ENCODE measurements around the gene ZSWIM4.
A peak's percentile ranks its signal among the peaks of the same experiment; 100 is the strongest.

DNA sequence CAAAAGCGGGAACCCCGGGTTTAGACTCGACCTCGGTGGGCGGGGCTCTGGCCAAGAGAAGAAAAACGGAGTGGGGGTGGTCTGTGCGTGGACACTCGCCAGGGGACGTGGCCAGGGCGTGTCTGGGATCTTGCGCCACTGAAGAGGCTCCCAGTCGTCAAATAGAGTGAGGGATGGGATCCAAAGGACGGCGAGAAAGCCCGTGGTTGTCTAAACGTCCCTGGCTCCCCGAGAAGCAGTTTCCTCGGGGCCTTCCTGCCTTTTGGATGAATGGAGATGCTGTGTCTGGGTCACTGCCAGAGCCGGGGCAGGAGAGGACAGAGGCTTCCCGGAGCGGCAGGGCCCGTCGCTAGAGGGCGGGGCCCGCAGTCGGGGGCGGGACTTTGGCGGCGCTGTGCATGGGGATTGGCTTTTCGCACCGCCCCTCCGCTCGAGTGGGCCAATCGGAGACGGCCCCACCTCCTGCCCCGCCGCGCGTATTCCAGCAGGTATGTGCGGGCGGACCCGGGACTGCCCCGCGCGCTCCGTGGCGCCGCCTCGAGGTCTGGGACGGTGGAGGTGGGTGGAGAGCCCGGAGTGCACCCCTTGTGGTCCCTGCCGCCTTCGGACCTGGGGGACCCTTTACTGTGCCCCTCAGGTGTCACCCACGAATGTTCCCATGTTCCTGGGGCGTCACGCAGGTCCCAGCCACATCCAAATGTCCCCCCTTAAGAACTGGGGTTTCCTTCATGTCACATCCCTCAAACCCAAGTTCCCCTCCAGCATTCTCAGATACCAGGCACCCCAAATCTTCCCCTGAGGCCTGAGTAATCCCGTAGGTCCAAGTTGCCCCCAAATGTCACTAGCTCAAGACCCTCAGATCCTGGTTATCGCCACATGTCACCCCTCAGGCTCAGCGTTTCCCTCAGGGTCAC lies 38.3 kb downstream of the ZSWIM4 start:
- TF ChIP-seq CTCF (IDR thresholded peaks at IDR 0.05) (peak; percentile 33 to 36 (median 35)), POLR2A (IDR thresholded peaks at IDR 0.05) (no peak)

Data from right lobe of liver (tissue), 4 donors.